Neural cell (in vitro differentiated cells): ENCODE results near the gene DTNBP1.

Experiments
- SMC3 ChIP-seq: fragments of 450-650 bp; conservative IDR thresholded peaks from 2 replicates; pipeline ENCODE4 v1.6.1; 2014; ENCODE audit warnings: antibody characterized with exemption, mild to moderate bottlenecking, moderate library complexity; ENCODE audit not compliant: poor library complexity
- TF ChIP-seq, protein P1 (sequence below): fragments of 450-650 bp; IDR thresholded peaks from 2 replicates; pipeline ENCODE4 v1.5.1; 2014; ENCODE audit warnings: antibody characterized with exemption, mild to moderate bottlenecking, moderate library complexity; ENCODE audit not compliant: poor library complexity, severe bottlenecking

DNA sequence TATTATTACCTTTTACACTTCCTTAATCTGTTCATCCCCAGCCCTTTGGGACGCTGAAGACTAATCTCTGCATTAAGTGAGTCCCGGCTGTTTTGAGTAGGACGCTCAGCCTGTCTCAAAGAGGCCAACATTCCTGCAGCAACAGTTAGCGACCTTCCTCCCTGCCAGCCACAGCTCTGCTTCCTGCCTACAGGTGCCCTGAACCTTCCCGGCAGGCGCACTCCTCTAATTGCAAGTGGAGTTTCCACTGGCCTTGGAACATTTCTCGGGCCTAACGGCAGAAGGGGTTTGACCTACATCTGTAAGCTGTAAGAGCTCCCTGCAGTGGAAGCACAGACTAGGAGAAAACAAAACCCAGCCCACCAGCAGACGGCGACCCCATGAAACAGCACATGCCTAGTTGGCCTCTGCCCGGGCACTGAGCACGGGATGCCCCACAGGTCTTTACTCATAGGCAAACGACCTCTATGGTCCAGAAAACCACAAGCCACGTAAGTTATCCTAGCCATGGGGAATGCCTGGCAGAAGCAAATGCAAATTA is 137.9 kb downstream of the DTNBP1 start:
- TF ChIP-seq, protein P1, sequence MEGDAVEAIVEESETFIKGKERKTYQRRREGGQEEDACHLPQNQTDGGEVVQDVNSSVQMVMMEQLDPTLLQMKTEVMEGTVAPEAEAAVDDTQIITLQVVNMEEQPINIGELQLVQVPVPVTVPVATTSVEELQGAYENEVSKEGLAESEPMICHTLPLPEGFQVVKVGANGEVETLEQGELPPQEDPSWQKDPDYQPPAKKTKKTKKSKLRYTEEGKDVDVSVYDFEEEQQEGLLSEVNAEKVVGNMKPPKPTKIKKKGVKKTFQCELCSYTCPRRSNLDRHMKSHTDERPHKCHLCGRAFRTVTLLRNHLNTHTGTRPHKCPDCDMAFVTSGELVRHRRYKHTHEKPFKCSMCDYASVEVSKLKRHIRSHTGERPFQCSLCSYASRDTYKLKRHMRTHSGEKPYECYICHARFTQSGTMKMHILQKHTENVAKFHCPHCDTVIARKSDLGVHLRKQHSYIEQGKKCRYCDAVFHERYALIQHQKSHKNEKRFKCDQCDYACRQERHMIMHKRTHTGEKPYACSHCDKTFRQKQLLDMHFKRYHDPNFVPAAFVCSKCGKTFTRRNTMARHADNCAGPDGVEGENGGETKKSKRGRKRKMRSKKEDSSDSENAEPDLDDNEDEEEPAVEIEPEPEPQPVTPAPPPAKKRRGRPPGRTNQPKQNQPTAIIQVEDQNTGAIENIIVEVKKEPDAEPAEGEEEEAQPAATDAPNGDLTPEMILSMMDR = no peak
- no peak for TF ChIP-seq SMC3
